Muscle layer of colon (tissue), 2 donors: ENCODE data around the gene LIMA1.
"Not testable (repeated sequence)": the region's sequence is repeated elsewhere in the genome, so short reads cannot be mapped to it uniquely, and the experiment has no call there.

Experiments used
- H3K27ac ChIP-seq: one replicate; pipeline ENCODE4 v1.7.0; 2013; ENCODE audit warnings: low read depth, mild to moderate bottlenecking, low read length, moderate library complexity
- H3K27me3 ChIP-seq, 2 donors: one replicate each; pipeline ENCODE4 v1.7.0; 2013; ENCODE audit warnings: low read length in 2 of 2, mild to moderate bottlenecking in 2 of 2; ENCODE audit not compliant: insufficient read depth in 2 of 2, control insufficient read depth in 1 of 2
- H3K36me3 ChIP-seq: one replicate; pipeline ENCODE4 v1.7.0; 2013; ENCODE audit warnings: mild to moderate bottlenecking, low read length; ENCODE audit not compliant: insufficient read depth
- H3K4me1 ChIP-seq: one replicate; pipeline ENCODE4 v1.7.0; 2013; ENCODE audit warnings: mild to moderate bottlenecking, low read length; ENCODE audit not compliant: insufficient read depth
- H3K4me3 ChIP-seq, 2 donors: one replicate each; pipeline ENCODE4 v1.7.0; 2013; ENCODE audit warnings: low read length in 2 of 2, low read depth in 1 of 2, mild to moderate bottlenecking in 1 of 2, moderate library complexity in 1 of 2
- H3K9ac ChIP-seq: one replicate; pipeline ENCODE4 v1.7.0; 2013; ENCODE audit warnings: low read length
- H3K9me3 ChIP-seq: one replicate; pipeline ENCODE4 v1.7.0; 2013; ENCODE audit warnings: mild to moderate bottlenecking, low read length
- donor health status: abdominal sarcoma.
- donor health status: Adenocarcinoma of cecum.

LIMA1 gene

DNA sequence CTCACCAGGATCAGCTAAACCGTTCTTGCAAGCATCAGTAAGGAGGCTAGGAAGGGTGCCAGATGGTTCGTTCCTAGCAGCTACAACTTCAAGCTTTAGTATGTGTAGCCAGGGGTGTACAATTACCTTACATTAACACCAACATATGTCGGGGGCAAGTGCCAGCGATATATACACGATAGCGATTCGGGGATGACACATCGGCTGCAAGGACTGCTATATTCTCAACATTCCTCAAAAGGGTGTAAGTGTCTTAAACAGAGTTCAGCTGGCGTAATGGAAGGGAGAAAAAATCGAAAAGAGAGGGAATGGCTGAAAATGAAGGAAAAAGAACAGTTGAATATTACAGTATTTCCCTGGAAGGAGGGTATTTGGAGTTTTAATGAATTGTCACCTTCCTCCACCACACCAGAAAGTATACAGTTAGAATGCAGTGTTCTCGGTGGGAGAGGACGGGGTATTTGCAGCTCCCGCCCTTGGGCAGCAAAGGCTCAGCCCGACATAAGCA, 545 bp downstream of the LIMA1 start:
- H3K9me3 ChIP-seq: no peaks in the 10 kb centered on the region
- H3K36me3 ChIP-seq: no peaks in the 10 kb centered on the region
- H3K4me3 ChIP-seq: peak overlapping the region; percentile 45 to 98
- peak overlapping the region; percentile 46 for H3K27ac ChIP-seq
- H3K9ac ChIP-seq: peak overlapping the region; percentile 85
- no peaks in the 10 kb centered on the region for H3K27me3 ChIP-seq
- peaks cover 7% of the 10 kb centered on the region for H3K4me1 ChIP-seq

DNA sequence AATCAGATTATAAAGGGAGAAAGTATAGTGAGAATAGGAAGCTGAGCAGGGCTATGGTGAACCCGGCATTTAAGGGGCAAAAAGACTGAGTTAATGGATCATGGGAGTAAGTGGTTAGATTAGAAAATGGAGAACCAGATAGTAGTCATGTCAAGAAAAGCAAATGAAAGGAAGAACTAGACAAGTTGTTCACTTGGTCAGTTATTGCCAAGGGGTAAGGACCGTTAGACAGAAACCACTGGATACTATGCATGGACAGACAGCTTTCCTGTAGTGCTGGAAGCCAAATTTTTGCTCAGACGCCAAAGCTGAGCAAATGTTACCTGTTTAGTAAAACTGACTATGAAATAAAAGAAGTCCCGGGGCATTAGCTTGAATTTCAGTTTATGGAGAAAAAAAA, 3.8 kb downstream of the LIMA1 start:
- H3K27ac ChIP-seq: no peak overlapping the region
- peaks cover 2% of the 10 kb centered on the region for H3K4me1 ChIP-seq
- H3K4me3 ChIP-seq: no peak overlapping the region
- no peak overlapping the region for H3K9ac ChIP-seq
- no peaks in the 10 kb centered on the region for H3K27me3 ChIP-seq
- H3K9me3 ChIP-seq: no peaks in the 10 kb centered on the region
- H3K36me3 ChIP-seq: no peaks in the 10 kb centered on the region

DNA sequence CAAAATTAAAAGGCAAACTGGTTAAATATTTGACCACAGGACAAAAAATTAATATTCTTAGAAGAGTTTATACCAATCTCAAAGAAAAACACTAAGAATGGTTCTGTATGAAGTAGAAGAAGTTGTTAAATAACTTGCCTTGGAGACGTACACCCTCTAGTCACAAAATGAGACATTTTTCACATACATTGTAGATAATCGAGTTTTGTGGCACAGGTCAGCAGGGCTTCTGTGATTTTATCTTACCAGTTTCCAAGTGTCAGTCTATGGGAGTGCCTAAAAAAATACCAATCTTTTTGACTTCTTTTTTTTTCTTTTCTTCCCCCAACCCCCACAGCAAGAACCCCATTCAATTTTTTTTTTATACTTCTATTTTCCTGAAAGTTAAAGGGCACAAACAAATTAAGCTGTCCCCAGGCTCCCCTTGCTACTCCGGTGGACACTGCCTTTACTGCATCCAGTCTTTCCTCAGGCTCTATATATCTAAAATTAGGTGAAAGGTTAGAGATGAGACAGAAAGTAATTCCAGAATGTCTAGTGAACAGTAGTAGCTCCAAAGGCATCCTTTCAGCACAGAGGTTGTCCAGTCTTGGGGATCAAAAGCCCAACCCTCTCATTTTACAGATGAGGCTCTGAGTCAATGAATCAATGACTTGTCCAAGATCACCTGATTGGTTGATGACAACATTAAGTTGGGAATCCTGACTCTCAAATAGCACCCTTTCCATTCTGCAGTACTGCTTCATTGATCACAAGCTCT, 6.2 kb downstream of the LIMA1 start:
- no peaks in the 10 kb centered on the region for H3K9me3 ChIP-seq
- H3K27ac ChIP-seq: no peak overlapping the region
- no peak overlapping the region for H3K4me3 ChIP-seq
- H3K27me3 ChIP-seq: no peaks in the 10 kb centered on the region
- no peaks in the 10 kb centered on the region for H3K36me3 ChIP-seq
- no peaks in the 10 kb centered on the region for H3K4me1 ChIP-seq
- no peak overlapping the region for H3K9ac ChIP-seq

DNA sequence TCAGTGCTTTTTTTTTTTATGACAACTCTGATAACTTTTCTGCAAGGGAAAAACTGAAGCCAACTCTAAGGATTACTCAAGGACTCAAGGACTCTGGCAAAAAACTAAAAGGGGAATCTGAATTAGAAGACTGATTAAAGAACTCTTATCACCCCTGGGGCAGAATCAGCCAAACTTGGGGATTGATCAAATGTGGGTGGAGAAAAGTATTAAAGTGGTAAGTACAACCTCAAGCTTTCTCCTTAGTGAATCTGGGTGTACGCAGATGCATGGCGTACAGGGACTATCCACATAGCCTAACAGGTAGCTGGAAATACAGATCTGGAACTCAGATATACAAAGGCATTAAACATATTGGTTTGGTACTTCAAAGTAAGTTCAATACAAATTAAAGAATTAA, 7.3 kb downstream of the LIMA1 start:
- Histone ChIP-seq H3K9ac (no peak overlapping the region), H3K9me3 (no peaks in the 10 kb centered on the region), H3K36me3 (no peaks in the 10 kb centered on the region), H3K27ac (no peak overlapping the region), H3K4me1 (no peaks in the 10 kb centered on the region), H3K27me3 (no peaks in the 10 kb centered on the region), H3K4me3 (no peak overlapping the region)

DNA sequence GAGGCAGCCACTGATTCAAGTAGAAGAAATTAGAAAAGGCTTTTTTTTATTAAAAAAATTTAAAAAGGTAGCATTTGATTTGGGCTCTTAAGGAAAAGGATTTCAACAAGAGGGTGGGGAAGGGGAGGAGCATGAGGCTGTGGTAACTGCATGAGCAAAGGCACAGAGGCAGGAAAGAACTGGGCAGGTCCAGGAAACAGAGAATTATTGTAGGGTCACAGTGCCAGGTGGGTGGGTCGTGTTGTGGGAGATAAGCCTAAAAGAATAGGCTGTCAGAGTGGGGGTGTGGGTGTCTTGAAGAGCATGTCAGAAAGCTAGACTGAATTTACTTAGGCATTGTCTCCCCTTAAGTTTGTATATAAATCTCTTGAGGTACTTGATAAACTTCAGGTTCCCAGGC, 7.8 kb downstream of the LIMA1 start:
- H3K9me3 ChIP-seq: no peaks in the 10 kb centered on the region
- no peaks in the 10 kb centered on the region for H3K4me1 ChIP-seq
- no peak overlapping the region for H3K9ac ChIP-seq
- no peaks in the 10 kb centered on the region for H3K36me3 ChIP-seq
- H3K4me3 ChIP-seq: no peak overlapping the region
- H3K27ac ChIP-seq: no peak overlapping the region
- no peaks in the 10 kb centered on the region for H3K27me3 ChIP-seq

DNA sequence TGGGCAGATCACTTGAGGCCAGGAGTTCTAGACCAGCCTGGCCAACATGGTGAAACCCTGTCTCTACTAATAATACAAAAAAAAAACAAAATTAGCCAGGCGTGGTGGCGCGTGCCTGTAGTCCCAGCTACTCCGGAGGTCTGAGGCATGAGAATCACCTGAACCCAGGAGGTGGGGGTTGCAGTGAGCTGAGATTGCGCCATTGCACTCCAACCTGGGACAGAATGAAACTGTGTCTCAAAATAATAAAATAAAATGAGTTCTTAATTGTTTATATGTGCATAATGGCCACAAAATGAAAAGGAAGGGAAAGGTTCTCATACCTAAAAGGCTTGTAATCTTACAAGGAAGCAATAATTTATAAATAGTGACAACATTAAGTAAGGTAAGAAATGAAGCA, 8.2 kb downstream of the LIMA1 start:
- not testable (repeated sequence) for H3K4me3 ChIP-seq, H3K36me3 ChIP-seq, H3K27me3 ChIP-seq, H3K9ac ChIP-seq, H3K9me3 ChIP-seq, H3K4me1 ChIP-seq, H3K27ac ChIP-seq

DNA sequence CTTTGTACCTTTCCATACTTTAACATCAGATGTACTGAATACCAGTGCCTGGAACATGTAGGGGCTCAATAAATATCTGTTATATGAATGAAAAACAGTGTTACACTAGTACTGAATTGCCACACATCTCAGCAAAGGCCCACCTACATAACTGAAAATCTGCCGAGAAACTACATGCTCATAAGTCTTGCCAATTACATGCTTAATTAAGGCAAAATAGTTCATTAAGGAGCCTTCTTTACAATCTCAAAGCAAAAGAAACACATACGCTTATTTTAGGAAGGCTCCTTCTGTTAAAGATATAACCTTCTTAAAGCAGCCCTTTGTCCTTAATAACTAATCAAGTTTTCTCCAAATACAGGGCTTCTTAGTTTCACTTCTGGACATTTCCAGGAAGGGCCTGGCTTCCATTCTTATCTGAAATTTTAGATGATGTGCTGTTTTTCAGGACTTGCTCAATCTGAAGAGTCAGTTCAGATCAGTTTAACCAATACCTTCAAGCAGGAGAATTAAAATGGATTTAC, 11.5 kb downstream of the LIMA1 start:
- Histone ChIP-seq H3K4me3 (peak overlapping the region in 1 of 2 donors; percentile 44), H3K27me3 (no peaks in the 10 kb centered on the region), H3K9me3 (no peaks in the 10 kb centered on the region), H3K27ac (no peak overlapping the region), H3K36me3 (no peaks in the 10 kb centered on the region), H3K4me1 (no peaks in the 10 kb centered on the region), H3K9ac (no peak overlapping the region)

DNA sequence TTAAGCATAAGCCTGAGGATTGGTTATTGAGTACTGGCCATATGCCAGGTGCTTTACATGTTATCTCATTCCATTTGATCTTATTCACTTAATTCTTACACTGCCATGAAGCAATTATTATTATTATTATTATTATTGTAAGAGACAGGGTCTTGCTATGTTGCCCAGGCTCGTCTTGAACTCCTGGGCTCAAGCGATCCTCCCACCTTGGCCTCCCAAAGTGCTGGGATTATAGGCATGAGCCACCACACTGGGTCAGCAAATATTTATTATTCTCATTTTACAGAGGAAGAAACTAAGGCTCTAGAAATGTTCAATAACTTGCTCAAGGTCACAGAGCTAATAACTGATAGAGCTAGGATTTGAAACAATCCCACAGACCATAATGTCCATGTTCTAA, 14.8 kb downstream of the LIMA1 start:
- no peaks in the 10 kb centered on the region for H3K4me1 ChIP-seq
- H3K27ac ChIP-seq: no peak overlapping the region
- H3K9ac ChIP-seq: no peak overlapping the region
- no peaks in the 10 kb centered on the region for H3K9me3 ChIP-seq
- H3K27me3 ChIP-seq: no peaks in the 10 kb centered on the region
- H3K36me3 ChIP-seq: no peaks in the 10 kb centered on the region
- no peak overlapping the region for H3K4me3 ChIP-seq

DNA sequence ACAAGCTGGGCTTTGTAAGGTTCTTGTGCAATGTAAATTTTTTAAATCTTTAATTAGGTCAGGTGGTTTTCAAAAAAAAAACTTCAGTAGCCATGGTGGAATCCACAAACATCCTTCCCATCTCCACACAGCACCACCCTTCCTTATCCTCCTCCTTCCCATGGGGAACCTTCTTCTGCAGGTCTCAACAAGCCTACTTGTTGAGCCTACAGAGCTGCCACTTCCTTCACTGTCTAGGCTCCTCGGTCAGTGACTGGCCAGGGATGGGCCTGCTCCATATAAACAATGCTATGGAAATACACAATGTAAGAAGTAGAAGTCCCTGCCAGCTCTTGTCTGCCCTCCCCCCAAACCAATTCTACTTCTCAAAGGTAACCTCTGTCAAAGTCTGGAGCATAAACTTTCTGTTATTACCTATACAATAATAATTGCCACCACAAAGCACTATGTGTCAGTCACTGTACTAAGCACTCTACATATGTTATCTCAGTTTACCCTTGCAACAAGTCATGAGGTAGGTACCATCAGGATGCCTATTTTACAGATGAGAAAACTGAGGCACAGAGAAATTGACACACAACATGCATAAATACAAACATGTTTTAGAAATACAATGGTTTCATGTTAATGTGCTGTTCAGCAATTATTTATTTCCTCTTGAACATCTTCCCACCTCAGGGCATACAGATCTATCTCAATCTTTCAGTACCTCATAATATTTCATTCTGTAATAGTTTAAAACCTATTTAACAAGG, 17.4 kb downstream of the LIMA1 start:
- H3K4me3 ChIP-seq: no peak overlapping the region
- no peak overlapping the region for H3K27ac ChIP-seq
- H3K4me1 ChIP-seq: no peaks in the 10 kb centered on the region
- no peaks in the 10 kb centered on the region for H3K27me3 ChIP-seq
- H3K9ac ChIP-seq: no peak overlapping the region
- H3K9me3 ChIP-seq: no peaks in the 10 kb centered on the region
- no peaks in the 10 kb centered on the region for H3K36me3 ChIP-seq

DNA sequence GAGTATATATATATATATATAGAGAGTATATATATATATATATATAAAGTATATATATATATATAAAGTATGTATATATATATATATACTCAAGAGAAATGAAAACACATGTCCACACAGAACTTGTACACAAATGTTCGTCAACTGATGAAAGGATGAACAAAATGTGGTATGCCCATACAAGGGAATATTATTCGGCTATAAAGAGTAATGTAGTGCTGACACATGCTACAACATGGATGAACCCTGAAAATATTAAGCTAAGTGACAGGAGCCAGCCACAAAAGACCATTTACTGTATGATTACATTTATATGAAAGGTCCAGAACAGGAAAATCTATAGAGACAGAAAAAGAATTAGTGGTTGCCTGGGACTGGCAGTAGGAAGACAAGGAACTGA, 19.5 kb downstream of the LIMA1 start:
- Histone ChIP-seq H3K4me3 (no peak overlapping the region), H3K27me3 (no peaks in the 10 kb centered on the region), H3K36me3 (no peaks in the 10 kb centered on the region), H3K9me3 (no peaks in the 10 kb centered on the region), H3K27ac (no peak overlapping the region), H3K4me1 (peaks cover 11% of the 10 kb centered on the region), H3K9ac (no peak overlapping the region)

DNA sequence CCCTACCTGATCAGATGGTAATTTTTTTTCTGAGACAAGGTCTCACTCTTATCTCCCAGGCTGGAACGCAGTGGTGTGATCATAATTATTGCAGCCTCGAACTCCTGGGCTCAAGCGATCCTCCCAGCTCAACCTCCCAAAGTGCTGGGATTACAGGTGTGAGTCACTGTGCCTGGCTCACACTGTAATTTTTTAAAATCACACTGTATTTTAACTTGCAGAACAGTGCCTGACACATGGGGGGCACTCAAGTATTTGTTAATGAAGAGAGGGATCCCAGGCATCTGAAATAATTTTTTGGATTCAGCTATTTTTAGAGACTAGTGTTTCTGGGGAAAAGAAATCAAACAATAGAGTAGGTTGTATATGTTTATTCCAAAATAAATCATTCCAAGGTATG, 21.7 kb downstream of the LIMA1 start:
- Histone ChIP-seq H3K9me3 (no peaks in the 10 kb centered on the region), H3K36me3 (no peaks in the 10 kb centered on the region), H3K9ac (no peak overlapping the region), H3K4me3 (no peak overlapping the region), H3K4me1 (peaks cover 20% of the 10 kb centered on the region), H3K27ac (no peak overlapping the region), H3K27me3 (no peaks in the 10 kb centered on the region)
